A673 (cell line): ENCODE measurements around the gene DNAJB4.

Experiments used
- EZH2 ChIP-seq: fragments of 200-600 bp; sonication (generic); IDR thresholded peaks from 2 replicates; pipeline ENCODE4 v1.6.1; 2017; ENCODE audit warnings: borderline replicate concordance, low read depth, mild to moderate bottlenecking, mixed read lengths, antibody characterized with exemption, low read length; ENCODE audit not compliant: poor library complexity, severe bottlenecking
- TF ChIP-seq, protein P1 (sequence below): fragments of 300-800, 200-600 bp; sonication (generic); conservative IDR thresholded peaks from 2 replicates; pipeline ENCODE4 v1.5.1; 2017; ENCODE audit warnings: low read depth, mild to moderate bottlenecking, antibody characterized with exemption, low read length, moderate library complexity, mixed read lengths

DNA sequence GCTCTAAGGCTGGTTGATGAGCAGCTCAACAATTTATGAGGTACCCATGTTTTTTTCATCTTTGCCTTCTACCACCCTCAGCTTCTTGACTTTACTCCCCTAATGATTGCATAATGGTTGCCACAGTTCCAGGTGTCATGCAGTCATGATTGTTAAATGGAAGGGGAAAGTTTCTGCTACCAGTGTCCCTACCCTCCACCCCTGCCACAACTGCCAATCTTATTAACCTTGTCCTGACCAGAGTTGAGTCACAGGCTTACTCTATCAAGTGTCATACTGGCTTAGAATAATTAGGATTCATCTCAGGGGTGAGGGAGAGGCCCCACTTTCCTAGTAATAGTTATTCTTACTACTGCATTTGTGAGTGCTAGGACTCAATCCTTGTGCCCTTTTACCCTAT is 17.9 kb upstream of the DNAJB4 start:
- TF ChIP-seq, protein P1, sequence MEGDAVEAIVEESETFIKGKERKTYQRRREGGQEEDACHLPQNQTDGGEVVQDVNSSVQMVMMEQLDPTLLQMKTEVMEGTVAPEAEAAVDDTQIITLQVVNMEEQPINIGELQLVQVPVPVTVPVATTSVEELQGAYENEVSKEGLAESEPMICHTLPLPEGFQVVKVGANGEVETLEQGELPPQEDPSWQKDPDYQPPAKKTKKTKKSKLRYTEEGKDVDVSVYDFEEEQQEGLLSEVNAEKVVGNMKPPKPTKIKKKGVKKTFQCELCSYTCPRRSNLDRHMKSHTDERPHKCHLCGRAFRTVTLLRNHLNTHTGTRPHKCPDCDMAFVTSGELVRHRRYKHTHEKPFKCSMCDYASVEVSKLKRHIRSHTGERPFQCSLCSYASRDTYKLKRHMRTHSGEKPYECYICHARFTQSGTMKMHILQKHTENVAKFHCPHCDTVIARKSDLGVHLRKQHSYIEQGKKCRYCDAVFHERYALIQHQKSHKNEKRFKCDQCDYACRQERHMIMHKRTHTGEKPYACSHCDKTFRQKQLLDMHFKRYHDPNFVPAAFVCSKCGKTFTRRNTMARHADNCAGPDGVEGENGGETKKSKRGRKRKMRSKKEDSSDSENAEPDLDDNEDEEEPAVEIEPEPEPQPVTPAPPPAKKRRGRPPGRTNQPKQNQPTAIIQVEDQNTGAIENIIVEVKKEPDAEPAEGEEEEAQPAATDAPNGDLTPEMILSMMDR = no peak
- no peak for TF ChIP-seq EZH2
